Nephron progenitor cell (in vitro differentiated cells): Measurements from ENCODE around the gene TTYH1.
"Not testable (repeated sequence)": the region's sequence is repeated elsewhere in the genome, so short reads cannot be mapped to it uniquely, and the experiment has no call there.

Experiments
- DNase-seq: peaks from one replicate; pipeline ENCODE4 v3.0.0; 2021
- H3K27ac Mint-ChIP-seq: 2 replicates; pipeline ENCODE4 v1.8.0; 2021; ENCODE audit warnings: mild to moderate bottlenecking, moderate library complexity, mixed read lengths
- H3K27me3 Mint-ChIP-seq: 2 replicates; pipeline ENCODE4 v1.8.0; 2021; ENCODE audit warnings: mild to moderate bottlenecking, low read depth, mixed read lengths; ENCODE audit not compliant: poor library complexity
- H3K36me3 Mint-ChIP-seq: 2 replicates; pipeline ENCODE4 v1.8.0; 2021; ENCODE audit warnings: low read depth, mixed read lengths
- H3K4me1 Mint-ChIP-seq: 2 replicates; pipeline ENCODE4 v1.8.0; 2021; ENCODE audit warnings: mixed read lengths
- H3K4me3 Mint-ChIP-seq: 2 replicates; pipeline ENCODE4 v1.8.0; 2021; ENCODE audit warnings: mild to moderate bottlenecking, moderate library complexity, mixed read lengths
- H3K9me3 Mint-ChIP-seq: 2 replicates; pipeline ENCODE4 v1.8.0; 2021; ENCODE audit warnings: mild to moderate bottlenecking, moderate library complexity, mixed read lengths
- TF ChIP-seq, protein P1 (sequence below): fragments of 200-600 bp; sonication (generic); IDR thresholded peaks from 2 replicates; pipeline ENCODE4 v1.5.0; 2021; ENCODE audit warnings: antibody characterized with exemption

Gene TTYH1

GRCh38 chr19:54373781-54374631 lies 41.3 kb upstream of the TTYH1 start:
- no peak for DNase-seq
- H3K36me3 Mint-ChIP-seq = no peaks in the 10 kb centered on the region
- TF ChIP-seq, protein P1, sequence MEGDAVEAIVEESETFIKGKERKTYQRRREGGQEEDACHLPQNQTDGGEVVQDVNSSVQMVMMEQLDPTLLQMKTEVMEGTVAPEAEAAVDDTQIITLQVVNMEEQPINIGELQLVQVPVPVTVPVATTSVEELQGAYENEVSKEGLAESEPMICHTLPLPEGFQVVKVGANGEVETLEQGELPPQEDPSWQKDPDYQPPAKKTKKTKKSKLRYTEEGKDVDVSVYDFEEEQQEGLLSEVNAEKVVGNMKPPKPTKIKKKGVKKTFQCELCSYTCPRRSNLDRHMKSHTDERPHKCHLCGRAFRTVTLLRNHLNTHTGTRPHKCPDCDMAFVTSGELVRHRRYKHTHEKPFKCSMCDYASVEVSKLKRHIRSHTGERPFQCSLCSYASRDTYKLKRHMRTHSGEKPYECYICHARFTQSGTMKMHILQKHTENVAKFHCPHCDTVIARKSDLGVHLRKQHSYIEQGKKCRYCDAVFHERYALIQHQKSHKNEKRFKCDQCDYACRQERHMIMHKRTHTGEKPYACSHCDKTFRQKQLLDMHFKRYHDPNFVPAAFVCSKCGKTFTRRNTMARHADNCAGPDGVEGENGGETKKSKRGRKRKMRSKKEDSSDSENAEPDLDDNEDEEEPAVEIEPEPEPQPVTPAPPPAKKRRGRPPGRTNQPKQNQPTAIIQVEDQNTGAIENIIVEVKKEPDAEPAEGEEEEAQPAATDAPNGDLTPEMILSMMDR = no peak
- no peak overlapping the region for H3K4me3 Mint-ChIP-seq
- H3K27me3 Mint-ChIP-seq = peaks cover 17% of the 10 kb centered on the region
- H3K27ac Mint-ChIP-seq = no peak overlapping the region
- peaks cover 41% of the 10 kb centered on the region for H3K9me3 Mint-ChIP-seq
- no peaks in the 10 kb centered on the region for H3K4me1 Mint-ChIP-seq

DNA sequence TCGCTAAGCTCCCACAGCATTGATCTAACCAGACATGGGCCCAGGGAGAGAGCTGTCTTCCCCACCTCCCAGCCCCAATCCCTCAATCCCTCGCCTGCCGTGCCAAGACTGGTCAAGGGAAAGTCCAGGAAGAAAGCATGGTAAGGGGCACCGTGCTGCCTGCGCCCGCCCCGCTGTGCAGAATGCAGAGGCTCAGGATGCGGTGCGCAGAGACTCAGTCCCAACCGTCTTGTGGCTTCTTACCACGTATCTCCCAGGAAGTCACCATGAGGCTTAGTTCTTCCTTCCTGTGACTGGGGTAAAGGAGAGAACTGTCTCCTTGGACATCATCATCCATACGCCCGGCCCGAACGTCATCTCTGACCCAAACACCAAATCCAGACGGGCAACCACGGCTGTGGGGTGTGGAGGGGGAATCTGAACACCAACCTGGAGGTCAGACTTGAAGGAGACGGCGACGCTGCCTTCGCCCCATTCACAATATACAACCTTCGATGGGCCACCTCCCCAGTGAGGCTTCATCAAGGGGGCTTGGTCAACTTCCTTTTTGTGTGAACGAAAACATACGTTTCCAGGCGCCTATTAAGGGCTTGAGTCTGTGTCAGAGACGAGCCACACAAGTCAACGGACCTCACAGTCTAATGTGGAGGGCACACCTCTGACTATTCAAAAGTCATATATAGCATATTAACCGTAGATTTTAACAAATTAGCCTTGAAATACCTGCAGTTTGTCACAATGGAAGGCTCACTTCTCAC lies 39.9 kb upstream of the TTYH1 start:
- not testable (repeated sequence) for DNase-seq, H3K27ac Mint-ChIP-seq, H3K36me3 Mint-ChIP-seq, H3K4me1 Mint-ChIP-seq, H3K27me3 Mint-ChIP-seq, H3K4me3 Mint-ChIP-seq
- peaks cover 38% of the 10 kb centered on the region for H3K9me3 Mint-ChIP-seq

DNA sequence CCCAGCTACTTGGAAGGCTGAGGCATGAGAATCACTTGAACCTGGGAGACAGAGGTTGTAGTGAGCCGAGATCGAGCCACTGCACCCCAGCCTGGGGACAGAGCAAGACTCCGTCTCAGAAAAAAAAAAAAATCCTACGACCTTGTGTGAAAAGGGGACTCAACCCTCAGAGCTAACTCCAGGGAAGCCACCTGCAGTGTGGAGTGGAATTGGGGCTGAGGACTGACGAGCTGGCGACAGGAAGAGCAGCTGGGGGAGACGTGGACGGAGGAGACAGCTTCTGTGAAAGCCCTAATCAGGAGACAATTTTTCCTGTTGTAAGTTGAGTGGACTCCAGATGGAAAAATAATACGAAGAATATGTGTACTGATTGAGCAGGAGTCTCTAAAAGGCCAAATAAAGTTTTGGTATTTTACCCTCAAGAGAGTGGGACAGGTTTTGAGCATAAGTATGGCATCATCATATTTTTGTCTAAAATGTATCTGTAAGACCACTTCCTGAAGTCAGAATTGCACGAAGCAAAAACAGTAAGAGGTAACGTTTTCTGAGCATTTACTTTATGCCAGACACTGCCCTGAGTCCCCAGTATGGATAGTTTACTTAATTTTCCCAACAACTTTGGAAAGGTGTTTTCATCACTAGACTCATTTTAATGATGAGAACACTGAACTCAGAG lies 38.5 kb upstream of the TTYH1 start:
- peaks cover 45% of the 10 kb centered on the region for H3K9me3 Mint-ChIP-seq
- H3K4me3 Mint-ChIP-seq = no peak overlapping the region
- H3K36me3 Mint-ChIP-seq = no peaks in the 10 kb centered on the region
- no peaks in the 10 kb centered on the region for H3K4me1 Mint-ChIP-seq
- H3K27me3 Mint-ChIP-seq = peaks cover 8% of the 10 kb centered on the region
- DNase-seq = no peak
- TF ChIP-seq, protein P1 = no peak
- H3K27ac Mint-ChIP-seq = no peak overlapping the region

DNA sequence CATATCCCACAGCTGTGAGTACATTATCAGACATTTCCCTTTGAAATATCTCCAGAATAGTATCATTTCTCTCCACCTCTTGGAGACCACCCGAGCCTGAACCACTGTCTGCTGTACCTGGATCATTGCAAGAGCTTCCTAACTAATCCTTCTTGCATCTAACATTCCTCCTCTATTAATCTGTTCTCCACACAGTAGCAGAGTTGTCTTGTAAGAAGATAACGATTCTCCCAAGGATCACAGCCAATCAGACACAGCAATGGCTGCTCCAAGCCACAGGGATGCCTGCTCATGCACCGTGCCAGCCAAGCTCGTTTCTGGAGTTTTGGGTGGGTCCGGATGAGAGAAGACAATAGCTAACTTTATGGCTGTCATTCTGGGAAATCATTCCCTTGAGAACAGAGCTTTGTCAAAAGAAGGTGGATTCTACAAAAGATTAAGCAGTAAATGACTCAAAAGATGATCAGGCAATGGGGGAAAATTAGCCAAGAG lies 36.0 kb upstream of the TTYH1 start:
- DNase-seq = no peak
- H3K27me3 Mint-ChIP-seq = peaks cover 13% of the 10 kb centered on the region
- TF ChIP-seq, protein P1 = no peak
- H3K36me3 Mint-ChIP-seq = no peaks in the 10 kb centered on the region
- H3K4me3 Mint-ChIP-seq = no peak overlapping the region
- H3K4me1 Mint-ChIP-seq = no peaks in the 10 kb centered on the region
- H3K27ac Mint-ChIP-seq = no peak overlapping the region
- H3K9me3 Mint-ChIP-seq = peaks cover 46% of the 10 kb centered on the region

DNA sequence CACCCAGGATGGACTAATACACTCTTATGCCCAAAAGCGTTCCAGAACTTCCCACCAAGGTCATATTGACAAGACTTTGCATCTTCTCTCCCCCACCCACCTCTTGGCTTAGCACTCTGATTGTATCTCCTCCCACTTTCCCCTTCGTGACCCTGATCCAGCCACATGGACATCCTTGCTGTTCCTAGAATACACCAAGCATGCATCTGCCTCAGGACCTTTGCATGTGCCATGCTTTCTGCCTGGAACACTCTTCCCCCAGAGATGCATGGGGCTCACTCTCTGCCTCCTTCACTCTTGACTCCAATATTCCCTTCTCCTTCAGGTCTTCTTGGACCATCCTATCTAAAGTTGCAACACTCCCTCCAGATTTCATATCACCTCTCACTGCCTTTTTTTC lies 34.4 kb upstream of the TTYH1 start:
- no peaks in the 10 kb centered on the region for H3K36me3 Mint-ChIP-seq
- TF ChIP-seq, protein P1 = no peak
- H3K4me1 Mint-ChIP-seq = no peaks in the 10 kb centered on the region
- H3K4me3 Mint-ChIP-seq = no peak overlapping the region
- H3K27me3 Mint-ChIP-seq = peaks cover 24% of the 10 kb centered on the region
- DNase-seq = no peak
- peaks cover 41% of the 10 kb centered on the region for H3K9me3 Mint-ChIP-seq
- H3K27ac Mint-ChIP-seq = no peak overlapping the region

- not testable (repeated sequence) for DNase-seq
These were observed 33.2 kb upstream of the TTYH1 start for GRCh38 chr19:54382041-54382440.

More at GRCh38 chr19:54382041-54382440, 33.2 kb upstream of the TTYH1 start:
- H3K36me3 Mint-ChIP-seq, H3K27ac Mint-ChIP-seq, H3K4me3 Mint-ChIP-seq, H3K4me1 Mint-ChIP-seq: not testable (repeated sequence)
- H3K9me3 Mint-ChIP-seq = peaks cover 35% of the 10 kb centered on the region
- peaks cover 31% of the 10 kb centered on the region for H3K27me3 Mint-ChIP-seq
